GM18526 (cell line): ENCODE results near the gene ITSN1.

Experiments
- POLR2A ChIP-seq: IDR thresholded peaks from 3 replicates; pipeline ENCODE4 v1.6.1; 2011; ENCODE audit not compliant: insufficient read length; ENCODE audit errors: extremely low read depth

Gene ITSN1

GRCh38 chr21:33642027-33642895 lies at the start of gene ITSN1:
TSS of gene ITSN1 (plus strand) at chr21:33642501. CDS start at chr21:33718829, 76,328 bp downstream.
- TF ChIP-seq POLR2A, result peak; percentile 16

- TF ChIP-seq POLR2A, result no peak
These were observed 44.2 kb upstream of the ITSN1 start for GRCh38 chr21:33598051-33598450.

GRCh38 chr21:33608559-33608958 lies 33.7 kb upstream of the ITSN1 start:
- TF ChIP-seq POLR2A, result no peak

GRCh38 chr21:33611006-33611744 lies 31.1 kb upstream of the ITSN1 start:
- TF ChIP-seq POLR2A, result no peak

- TF ChIP-seq POLR2A, result no peak
These were observed 23.9 kb upstream of the ITSN1 start for GRCh38 chr21:33618407-33618806.

GRCh38 chr21:33619726-33620125 lies 22.6 kb upstream of the ITSN1 start:
- TF ChIP-seq POLR2A, result no peak

GRCh38 chr21:33622253-33622652 lies 20.0 kb upstream of the ITSN1 start:
- TF ChIP-seq POLR2A, result no peak

GRCh38 chr21:33634254-33634653 lies 8.0 kb upstream of the ITSN1 start:
- no peak for TF ChIP-seq POLR2A

- TF ChIP-seq POLR2A, result no peak
These were observed 1.5 kb upstream of the ITSN1 start for GRCh38 chr21:33640697-33641351.

GRCh38 chr21:33641352-33642026 lies 812 bp upstream of the ITSN1 start, which contains the start of gene CRYZL1:
TSS of gene CRYZL1 (minus strand) at chr21:33641741. CDS start at chr21:33631551, 10,190 bp downstream.
- TF ChIP-seq POLR2A, result peak; percentile 70

- no peak for TF ChIP-seq POLR2A
These were observed 776 bp downstream of the ITSN1 start for GRCh38 chr21:33642896-33643657.

- TF ChIP-seq POLR2A, result no peak
These were observed 1.5 kb downstream of the ITSN1 start for GRCh38 chr21:33643658-33644311.

GRCh38 chr21:33644383-33645074 lies 2.2 kb downstream of the ITSN1 start:
- no peak for TF ChIP-seq POLR2A
